ENCODE results near the gene GAD2.
"Not testable (repeated sequence)": the region's sequence is repeated elsewhere in the genome, so short reads cannot be mapped to it uniquely, and the experiment has no call there.

GAD2 gene

DNA sequence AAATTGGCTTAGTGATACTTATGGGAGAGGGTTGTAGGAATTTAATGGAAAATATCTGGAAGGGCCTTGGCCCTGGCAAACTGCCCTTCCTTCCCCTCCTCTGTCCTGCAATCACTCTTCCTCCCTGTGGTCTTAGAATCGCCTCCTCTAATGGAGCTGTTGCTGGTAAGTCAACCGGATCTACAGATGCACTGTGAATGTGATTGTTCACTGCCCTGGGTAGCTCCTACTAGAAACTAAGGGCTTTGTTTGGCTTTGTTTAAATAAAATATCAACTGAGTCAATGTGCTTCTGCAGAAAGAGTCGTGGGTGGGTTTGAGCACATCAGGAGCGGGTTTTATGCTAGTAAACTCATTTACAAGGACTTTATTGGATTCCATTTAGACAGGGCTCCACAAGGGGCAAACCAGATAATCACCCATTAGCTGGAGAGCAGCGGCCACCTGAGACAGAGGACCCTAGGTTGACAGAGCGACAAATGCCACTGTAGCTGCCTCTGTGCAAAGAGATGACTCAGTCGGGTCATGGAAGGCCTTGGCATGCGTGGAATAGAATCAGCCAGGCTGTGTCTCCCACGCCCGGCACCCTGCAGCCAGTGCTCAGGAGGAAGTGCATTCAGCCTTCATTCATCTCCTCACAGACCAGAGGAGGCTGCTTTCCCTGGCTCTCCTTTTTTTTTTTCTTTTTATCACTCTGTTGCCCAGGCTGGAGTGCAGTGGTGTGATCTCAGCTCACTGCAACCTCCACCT lies 97.9 kb downstream of the GAD2 start:
- no peak for DNase-seq

DNA sequence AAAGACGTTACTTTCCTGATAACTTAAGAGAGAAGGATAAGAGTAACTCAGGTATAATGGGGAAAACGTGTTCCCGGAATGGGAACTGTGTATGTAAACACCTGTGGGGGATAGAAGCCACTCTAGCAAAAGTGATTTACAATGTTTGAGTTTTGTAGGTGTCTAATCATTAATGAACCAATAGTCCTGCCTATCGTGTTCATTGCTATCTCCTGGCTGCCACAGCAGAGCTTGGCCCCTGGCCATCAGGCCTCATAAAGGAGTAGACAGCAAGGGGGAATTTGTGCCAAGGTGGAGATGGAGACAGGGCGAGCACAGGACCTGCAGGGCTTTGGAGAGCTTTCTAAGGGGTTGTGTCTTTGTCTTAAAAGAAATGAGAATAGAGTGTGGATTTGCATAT lies 102.1 kb downstream of the GAD2 start:
- no peak for DNase-seq

DNA sequence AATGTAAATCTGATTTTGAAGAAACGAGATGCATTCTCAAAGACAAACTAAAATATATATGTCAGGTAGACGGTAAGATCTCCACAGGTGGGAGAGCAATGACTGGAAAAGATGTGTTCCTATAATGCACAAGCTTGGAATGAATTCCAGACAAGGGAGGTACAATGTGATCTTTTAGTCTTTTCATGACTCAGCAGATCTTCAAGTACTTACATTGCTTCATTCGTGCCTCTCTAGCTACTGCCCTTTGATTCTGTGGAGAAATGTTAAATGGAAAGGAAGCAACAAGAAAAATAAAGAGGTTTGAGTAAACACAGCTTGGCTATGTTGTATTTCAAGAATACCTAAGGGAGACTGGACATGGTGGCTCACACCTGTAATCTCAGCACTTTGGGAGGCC lies 106.6 kb downstream of the GAD2 start:
- no peak for DNase-seq

DNA sequence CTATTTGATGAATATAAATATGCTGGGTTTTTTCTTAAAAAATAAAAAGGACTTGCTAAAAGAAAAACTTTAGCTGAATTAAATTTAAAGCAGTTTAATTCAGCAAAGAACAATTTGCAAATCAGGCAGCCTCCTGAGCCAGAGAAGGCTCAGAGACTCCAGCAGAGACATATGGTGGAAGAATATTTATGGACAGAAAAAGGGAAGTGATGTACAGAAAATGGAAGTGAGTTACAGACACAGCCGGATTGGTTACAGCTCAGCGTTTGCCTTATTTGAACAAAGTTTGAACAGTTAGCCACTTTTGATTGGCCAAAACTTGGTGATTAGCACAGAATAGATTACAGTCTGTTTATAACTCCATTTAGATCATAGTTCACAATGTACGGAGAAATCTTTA lies 110.3 kb downstream of the GAD2 start:
- DNase-seq, result no peak

DNA sequence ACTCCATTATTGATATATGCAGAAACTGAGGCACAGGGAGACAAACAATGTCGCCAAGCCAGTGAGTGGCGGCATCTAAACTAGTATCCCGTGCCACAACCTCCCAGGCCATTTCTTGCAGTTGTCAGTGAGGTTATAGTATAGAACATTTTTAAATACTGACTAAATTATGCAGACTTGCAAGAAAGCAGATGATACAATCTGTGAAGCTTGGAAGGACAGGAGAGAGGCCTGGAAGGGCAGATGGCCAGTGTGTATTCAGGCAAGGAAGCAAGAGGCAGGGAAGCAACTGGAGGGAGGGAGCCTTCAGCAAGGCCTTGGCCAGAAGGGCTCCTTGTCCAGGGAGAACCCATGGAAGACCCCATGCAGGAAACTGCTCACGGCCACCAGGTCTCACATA lies 111.2 kb downstream of the GAD2 start:
- no peak for DNase-seq

DNA sequence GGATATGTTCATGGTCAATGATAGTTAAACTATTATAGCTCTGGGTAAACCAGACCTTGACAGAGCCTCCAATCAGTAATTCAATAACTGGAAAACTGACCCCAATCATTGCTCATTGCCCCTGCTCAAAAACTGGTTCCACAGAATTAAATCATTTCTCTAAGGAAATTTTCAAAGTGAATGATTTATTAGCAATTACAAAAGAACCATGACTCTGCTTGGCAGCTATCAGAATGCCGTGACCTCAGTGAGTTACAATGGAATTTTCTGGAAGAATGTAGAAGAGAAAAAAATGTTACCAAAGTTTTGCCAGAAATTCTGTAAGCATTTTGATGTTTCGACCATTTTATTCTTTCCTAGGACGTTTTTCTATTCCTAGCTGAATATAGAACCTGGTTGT lies 114.8 kb downstream of the GAD2 start:
- DNase-seq, result no peak

DNA sequence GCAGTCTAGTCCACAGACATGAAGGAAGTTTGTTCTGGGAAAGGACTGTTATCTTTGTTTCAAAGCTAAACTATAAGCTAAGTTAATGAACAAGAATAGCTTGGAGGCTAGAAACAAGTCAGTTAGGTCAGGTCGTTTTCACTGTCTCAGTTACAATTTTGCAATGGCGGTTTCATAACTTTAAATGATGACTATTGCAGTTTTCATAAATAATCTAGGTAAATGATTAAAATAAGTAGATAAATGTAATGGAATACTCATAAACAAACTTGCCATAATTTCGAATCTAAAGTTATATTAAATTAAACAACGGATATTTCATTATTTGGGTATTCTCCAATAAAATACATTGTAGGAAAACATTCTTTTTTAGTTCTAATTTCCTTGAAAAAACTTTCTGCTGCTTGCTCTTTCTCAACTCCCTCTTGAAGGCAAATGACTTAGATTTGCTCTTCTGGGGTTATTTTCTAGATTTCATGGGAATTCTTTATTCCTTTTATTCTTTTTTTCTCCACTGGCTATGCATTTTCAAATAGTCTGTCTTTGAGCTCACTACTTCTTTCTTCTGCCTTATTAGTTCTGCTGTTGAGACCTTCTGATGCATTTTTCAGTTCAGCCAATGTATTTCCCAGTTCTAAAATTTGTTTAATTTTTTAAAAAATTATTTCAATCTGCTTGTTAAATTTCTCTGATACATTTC lies 117.8 kb downstream of the GAD2 start:
- DNase-seq, result no peak

DNA sequence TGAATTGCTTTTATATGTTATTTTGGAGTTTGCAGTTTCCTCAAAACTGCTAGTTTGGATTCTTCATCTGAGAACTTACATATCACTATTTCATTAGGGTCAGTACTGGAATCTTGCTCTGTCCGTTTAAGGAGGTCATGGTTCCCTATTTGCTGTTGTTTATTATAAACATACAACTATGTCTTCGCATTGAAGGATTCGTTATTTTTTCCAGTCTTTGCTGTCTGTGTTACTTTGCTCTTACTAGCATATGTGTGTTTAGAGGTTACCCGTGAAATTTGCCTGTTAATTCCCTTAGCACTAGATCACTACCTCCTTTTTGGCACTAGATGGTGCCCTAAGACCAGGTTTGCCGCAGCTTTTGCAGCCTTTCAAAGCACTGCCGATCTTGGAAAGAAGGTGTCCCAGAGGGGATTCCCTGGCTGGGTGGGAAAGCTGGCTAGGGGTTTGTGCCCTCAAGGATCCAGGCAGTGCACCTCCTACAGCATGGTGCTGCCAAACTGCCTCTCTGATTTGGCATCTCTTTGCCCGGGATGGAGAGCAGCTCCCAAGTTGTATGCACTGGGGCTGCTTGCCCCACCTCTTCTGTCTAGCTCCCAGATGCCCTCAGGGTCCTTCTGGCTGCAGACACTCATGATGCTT lies 118.5 kb downstream of the GAD2 start:
- peak in 11 of 51 donors; percentile 3 to 42 (median 11) for DNase-seq

DNA sequence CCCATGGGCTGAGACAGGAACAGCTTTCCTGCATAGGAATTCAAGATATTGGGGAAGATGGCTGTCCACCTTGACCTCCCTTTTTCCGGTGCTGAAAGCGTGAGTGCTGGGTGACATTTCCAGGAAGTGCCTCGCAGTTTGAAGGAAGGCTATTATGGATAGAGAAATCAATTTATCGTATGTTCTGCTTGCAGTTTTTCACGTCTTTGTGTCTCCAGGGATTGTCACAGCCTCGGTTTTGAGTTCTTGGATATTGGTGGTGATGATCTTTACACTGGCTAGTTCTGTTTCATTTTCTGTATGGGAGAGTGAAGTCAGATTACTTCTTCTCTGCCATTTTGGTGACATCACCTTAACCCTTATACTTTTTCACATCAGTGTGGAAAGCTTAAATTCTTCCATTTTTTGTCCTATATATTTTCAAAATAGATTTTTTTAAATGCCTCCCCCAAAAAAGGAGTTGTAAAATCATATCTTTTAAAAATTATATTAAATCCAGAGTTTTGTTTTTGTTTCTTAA lies 119.1 kb downstream of the GAD2 start:
- peak in 1 of 51 donors; percentile 18 for DNase-seq

DNA sequence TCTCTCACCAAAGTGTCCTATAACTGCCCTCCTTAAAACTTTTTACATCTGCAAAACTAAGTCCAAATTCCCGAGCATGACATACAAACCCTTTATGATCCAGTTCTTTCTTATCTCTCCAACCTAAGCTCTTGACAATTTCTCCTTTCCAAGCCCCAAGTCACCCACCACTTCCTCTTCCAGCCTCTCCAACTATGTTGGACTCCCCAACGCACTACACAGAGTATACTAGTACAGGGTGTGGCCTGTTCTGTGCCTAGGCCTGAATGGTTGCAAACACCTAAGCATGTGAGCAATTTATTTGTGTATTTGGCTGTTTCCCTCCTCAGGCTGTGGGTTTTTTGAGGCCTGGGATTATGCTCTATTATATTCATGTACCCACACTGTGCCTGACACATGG lies 120.4 kb downstream of the GAD2 start:
- DNase-seq, result no peak

DNA sequence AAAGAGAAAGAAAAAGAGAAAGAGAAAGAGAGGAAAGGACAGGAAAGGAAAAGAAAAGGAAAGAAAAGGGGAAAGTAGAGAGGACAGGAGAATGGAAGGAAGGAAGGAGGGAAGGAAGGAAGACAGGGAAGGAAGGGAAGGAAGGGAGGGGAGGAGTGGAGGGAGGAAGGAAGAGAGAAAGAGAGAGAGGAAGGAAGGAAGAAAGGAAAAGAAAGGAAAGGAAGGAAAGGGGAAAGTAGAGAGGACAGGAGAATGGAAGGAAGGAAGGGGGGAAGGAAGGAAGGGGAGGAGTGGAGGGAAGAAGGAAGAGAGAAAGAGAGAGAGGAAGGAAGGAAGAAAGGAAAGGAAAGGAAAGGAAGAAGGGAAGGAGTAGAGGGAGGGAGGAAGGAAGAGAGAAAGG lies 125.1 kb downstream of the GAD2 start:
- DNase-seq, result no peak

DNA sequence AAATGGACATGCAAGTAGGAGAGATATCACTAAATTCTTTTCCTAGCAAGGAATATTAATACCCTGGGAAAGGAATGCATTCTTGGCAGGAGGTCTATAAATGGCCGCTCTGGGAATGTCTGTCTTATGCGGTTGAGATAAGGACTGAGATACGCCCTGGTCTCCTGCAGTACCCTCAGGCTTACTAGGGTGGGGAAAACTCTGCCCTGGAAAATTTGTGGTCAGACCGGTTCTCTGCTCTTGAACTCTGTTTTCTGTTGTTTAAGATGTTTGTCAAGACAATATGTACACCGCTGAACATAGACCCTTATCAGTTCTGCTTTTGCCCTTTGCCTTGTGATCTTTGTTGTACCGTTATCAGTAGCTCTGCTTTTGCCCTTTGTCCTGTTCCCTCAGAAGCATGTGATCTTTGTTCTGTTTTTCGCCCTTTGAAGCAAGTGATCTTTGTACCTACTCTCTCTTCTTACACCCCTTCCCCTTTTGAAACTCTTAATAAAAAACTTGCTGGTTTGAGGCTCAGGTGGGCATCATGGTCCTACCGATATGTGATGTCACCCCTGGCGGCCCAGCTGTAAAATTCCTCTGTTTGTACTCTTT lies 132.3 kb downstream of the GAD2 start:
- not testable (repeated sequence) for DNase-seq

Data from hypothalamus (tissue), 51 donors.